ENCODE measurements around the gene JADE3. TPM values are rescaled to one million over a fixed set of nuclear protein-coding genes. Genes with fewer than 3 reads are reported as not detected.

JADE3 gene
- total RNA-seq, 1 donor from 2014 or later, result 12.4 TPM

- H3K4me2 ChIP-seq (ENCODE audit: low read length), result no peak overlapping the region
- H2AFZ ChIP-seq (ENCODE audit: low read depth, low read length), result no peak overlapping the region
- no peak overlapping the region for H3K27ac ChIP-seq (ENCODE audit: low read depth, low read length)
- no peak for TF ChIP-seq EZH2 (IDR thresholded peaks at IDR 0.05; ENCODE audit: insufficient read depth, low read length)
- TF ChIP-seq CTCF (IDR thresholded peaks at IDR 0.05; ENCODE audit: insufficient read depth, low read depth, low read length), result no peak
- H3K4me1 ChIP-seq (ENCODE audit: insufficient read depth, low read length), result no peaks in the 10 kb centered on the region
- Mint-ChIP-seq H3K4me3 (ENCODE audit: unreplicated experiment) (no peak overlapping the region), H3K27me3 (ENCODE audit: low read depth, unreplicated experiment) (no peaks in the 10 kb centered on the region), H3K36me3 (ENCODE audit: low read depth, unreplicated experiment) (no peaks in the 10 kb centered on the region), H3K27ac (ENCODE audit: unreplicated experiment) (no peak overlapping the region), H3K4me1 (ENCODE audit: low read depth, unreplicated experiment) (no peaks in the 10 kb centered on the region), H3K9me3 (ENCODE audit: unreplicated experiment) (peaks cover 2% of the 10 kb centered on the region)
- FAIRE-seq (no peak), DNase-seq (ENCODE audit: low read depth) (no peak)
- no peaks in the 10 kb centered on the region for H4K20me1 ChIP-seq (ENCODE audit: insufficient read depth, low read length)
- H3K9ac ChIP-seq (ENCODE audit: low read length), result no peak overlapping the region
- H3K4me3 ChIP-seq (ENCODE audit: insufficient read depth, low read depth, low read length), result no peak overlapping the region
- no peaks in the 10 kb centered on the region for H3K9me3 ChIP-seq (ENCODE audit: insufficient read depth, low read depth, low read length)
- H3K27me3 ChIP-seq (ENCODE audit: insufficient read depth, low read length), result no peaks in the 10 kb centered on the region
- no peaks in the 10 kb centered on the region for H3K36me3 ChIP-seq (ENCODE audit: insufficient read depth, low read length)
- H3K79me2 ChIP-seq (ENCODE audit: insufficient read depth, low read length), result no peaks in the 10 kb centered on the region
Observed at GRCh38 chrX:46984705-46985104, 72.5 kb downstream of the JADE3 start.

GRCh38 chrX:46989548-46989947 is 77.3 kb downstream of the JADE3 start:
- DNase-seq (ENCODE audit: low read depth) (no peak), FAIRE-seq (peak; percentile 78)
- Histone ChIP-seq H3K4me1 (ENCODE audit: insufficient read depth, low read length) (peaks cover 3% of the 10 kb centered on the region), H3K9me3 (ENCODE audit: insufficient read depth, low read depth, low read length) (no peaks in the 10 kb centered on the region), H3K36me3 (ENCODE audit: insufficient read depth, low read length) (no peaks in the 10 kb centered on the region), H4K20me1 (ENCODE audit: insufficient read depth, low read length) (no peaks in the 10 kb centered on the region), H3K4me3 (ENCODE audit: insufficient read depth, low read depth, low read length) (no peak overlapping the region), H2AFZ (ENCODE audit: low read depth, low read length) (no peak overlapping the region), H3K79me2 (ENCODE audit: insufficient read depth, low read length) (no peaks in the 10 kb centered on the region), H3K9ac (ENCODE audit: low read length) (no peak overlapping the region), H3K27me3 (ENCODE audit: insufficient read depth, low read length) (no peaks in the 10 kb centered on the region), H3K27ac (ENCODE audit: low read depth, low read length) (no peak overlapping the region), H3K4me2 (ENCODE audit: low read length) (no peak overlapping the region)
- Mint-ChIP-seq H3K4me1 (ENCODE audit: low read depth, unreplicated experiment) (peaks cover 5% of the 10 kb centered on the region), H3K27ac (ENCODE audit: unreplicated experiment) (no peak overlapping the region), H3K27me3 (ENCODE audit: low read depth, unreplicated experiment) (no peaks in the 10 kb centered on the region), H3K9me3 (ENCODE audit: unreplicated experiment) (no peaks in the 10 kb centered on the region), H3K4me3 (ENCODE audit: unreplicated experiment) (no peak overlapping the region), H3K36me3 (ENCODE audit: low read depth, unreplicated experiment) (peaks cover 4% of the 10 kb centered on the region)
- no peak for TF ChIP-seq CTCF (IDR thresholded peaks at IDR 0.05; ENCODE audit: insufficient read depth, low read depth, low read length)
- TF ChIP-seq EZH2 (IDR thresholded peaks at IDR 0.05; ENCODE audit: insufficient read depth, low read length), result no peak

GRCh38 chrX:46991664-46992063 is 79.4 kb downstream of the JADE3 start:
- no peaks in the 10 kb centered on the region for H3K79me2 ChIP-seq (ENCODE audit: insufficient read depth, low read length)
- no peak for TF ChIP-seq CTCF (IDR thresholded peaks at IDR 0.05; ENCODE audit: insufficient read depth, low read depth, low read length)
- TF ChIP-seq EZH2 (IDR thresholded peaks at IDR 0.05; ENCODE audit: insufficient read depth, low read length), result no peak
- no peak overlapping the region for H3K4me2 ChIP-seq (ENCODE audit: low read length)
- H3K27me3 Mint-ChIP-seq (ENCODE audit: low read depth, unreplicated experiment), result no peaks in the 10 kb centered on the region
- H3K36me3 Mint-ChIP-seq (ENCODE audit: low read depth, unreplicated experiment), result peaks cover 4% of the 10 kb centered on the region
- H3K4me1 Mint-ChIP-seq (ENCODE audit: low read depth, unreplicated experiment), result peaks cover 5% of the 10 kb centered on the region
- H3K9me3 ChIP-seq (ENCODE audit: insufficient read depth, low read depth, low read length), result no peaks in the 10 kb centered on the region
- H3K9ac ChIP-seq (ENCODE audit: low read length), result no peak overlapping the region
- DNase-seq (ENCODE audit: low read depth) (no peak), FAIRE-seq (no peak)
- H3K27ac ChIP-seq (ENCODE audit: low read depth, low read length), result no peak overlapping the region
- H3K36me3 ChIP-seq (ENCODE audit: insufficient read depth, low read length), result no peaks in the 10 kb centered on the region
- H3K27ac Mint-ChIP-seq (ENCODE audit: unreplicated experiment), result no peak overlapping the region
- no peaks in the 10 kb centered on the region for H3K27me3 ChIP-seq (ENCODE audit: insufficient read depth, low read length)
- no peak overlapping the region for H3K4me3 Mint-ChIP-seq (ENCODE audit: unreplicated experiment)
- no peak overlapping the region for H3K4me3 ChIP-seq (ENCODE audit: insufficient read depth, low read depth, low read length)
- no peak overlapping the region for H2AFZ ChIP-seq (ENCODE audit: low read depth, low read length)
- no peaks in the 10 kb centered on the region for H4K20me1 ChIP-seq (ENCODE audit: insufficient read depth, low read length)
- H3K4me1 ChIP-seq (ENCODE audit: insufficient read depth, low read length), result peaks cover 3% of the 10 kb centered on the region
- no peaks in the 10 kb centered on the region for H3K9me3 Mint-ChIP-seq (ENCODE audit: unreplicated experiment)

Measured in astrocyte (in vitro differentiated cells and primary cell).